Activated T-helper 17 cell treated with anti-CD3 and anti-CD28 coated beads, Interleukin-2, amount 50 U/mL, for 72 hours (primary cell): ENCODE measurements around the gene HSF2. TPM values are rescaled to one million over a fixed set of nuclear protein-coding genes. Genes with fewer than 3 reads are reported as not detected.
"Not testable (repeated sequence)": the region's sequence is repeated elsewhere in the genome, so short reads cannot be mapped to it uniquely, and the experiment has no call there.

Experiments
- ATAC-seq: fragments of 150-1000 bp; cut with Tn5 transposase; replicated peaks from 2 replicates; pipeline ENCODE4 v1.10.0; 2021; ENCODE audit warnings: mild to moderate bottlenecking, moderate library complexity
- H3K27ac Mint-ChIP-seq: one replicate; pipeline ENCODE4 v1.8.0; 2022; ENCODE audit warnings: mixed read lengths
- H3K27me3 Mint-ChIP-seq: one replicate; pipeline ENCODE4 v1.8.0; 2022; ENCODE audit warnings: mixed read lengths
- H3K36me3 Mint-ChIP-seq: one replicate; pipeline ENCODE4 v1.8.0; 2022; ENCODE audit warnings: low read depth, mild to moderate bottlenecking, mixed read lengths
- H3K4me1 Mint-ChIP-seq: one replicate; pipeline ENCODE4 v1.8.0; 2022; ENCODE audit warnings: mixed read lengths
- H3K4me3 Mint-ChIP-seq: one replicate; pipeline ENCODE4 v1.8.0; 2022; ENCODE audit warnings: mild to moderate bottlenecking, mixed read lengths
- H3K9me3 Mint-ChIP-seq: one replicate; pipeline ENCODE4 v1.8.0; 2022; ENCODE audit warnings: mixed read lengths
- total RNA-seq, 2 donors: library from RNA; stranded (reverse); gene quantifications; one replicate each; pipeline ENCODE4 v1.2.3, GENCODE V29; 2022

HSF2 gene
- total RNA-seq, 2 donors from 2014 or later, result 11.6 to 14.0 TPM

DNA sequence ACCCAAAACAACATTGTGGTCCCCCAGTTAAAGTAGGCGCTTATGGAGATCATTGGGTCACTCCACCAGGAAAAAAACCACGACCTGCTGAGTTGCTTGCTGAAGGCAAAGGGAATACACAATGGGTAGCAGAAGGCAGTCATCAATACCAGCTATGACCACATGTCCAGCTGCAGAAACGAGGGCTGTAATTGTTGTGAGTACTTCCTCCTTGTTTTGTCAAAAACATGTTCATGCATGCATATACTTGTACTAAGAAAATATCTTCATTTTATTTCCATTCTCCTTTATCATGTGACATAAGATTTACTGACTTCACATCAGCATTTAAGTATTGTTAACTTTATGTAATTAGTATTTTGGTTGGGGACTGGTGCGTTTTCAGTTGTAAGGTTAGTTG lies 55.2 kb downstream of the HSF2 start:
- no peak for ATAC-seq
- H3K36me3 Mint-ChIP-seq, result peaks cover 98% of the 10 kb centered on the region
- no peak overlapping the region for H3K4me3 Mint-ChIP-seq
- H3K27me3 Mint-ChIP-seq, result no peaks in the 10 kb centered on the region
- H3K9me3 Mint-ChIP-seq, result no peaks in the 10 kb centered on the region
- peak overlapping the region; percentile 54 for H3K27ac Mint-ChIP-seq
- H3K4me1 Mint-ChIP-seq, result peaks cover 30% of the 10 kb centered on the region

DNA sequence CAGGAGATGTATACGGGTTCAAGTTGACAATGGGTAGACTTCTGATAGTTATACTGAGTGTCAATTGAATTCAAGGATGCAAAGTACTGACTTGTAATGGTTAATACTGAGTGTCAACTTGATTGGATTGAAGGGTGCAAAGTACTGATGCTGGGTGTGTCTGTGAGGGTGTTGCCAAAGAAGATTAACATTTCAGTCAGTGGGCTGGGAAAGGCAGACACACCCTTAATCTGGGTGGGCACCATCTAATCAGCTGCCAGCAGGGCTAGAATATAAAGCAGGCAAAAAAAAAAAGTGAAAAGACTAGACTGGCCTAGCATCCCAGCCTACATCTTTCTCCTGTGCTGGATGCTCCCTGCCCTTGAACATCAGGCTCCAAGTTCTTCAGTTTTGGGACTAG lies 55.7 kb downstream of the HSF2 start:
- H3K9me3 Mint-ChIP-seq, ATAC-seq, H3K27me3 Mint-ChIP-seq, H3K4me3 Mint-ChIP-seq: not testable (repeated sequence)
- Mint-ChIP-seq H3K4me1 (peaks cover 29% of the 10 kb centered on the region), H3K36me3 (peaks cover 93% of the 10 kb centered on the region), H3K27ac (peak overlapping the region; percentile 54)

DNA sequence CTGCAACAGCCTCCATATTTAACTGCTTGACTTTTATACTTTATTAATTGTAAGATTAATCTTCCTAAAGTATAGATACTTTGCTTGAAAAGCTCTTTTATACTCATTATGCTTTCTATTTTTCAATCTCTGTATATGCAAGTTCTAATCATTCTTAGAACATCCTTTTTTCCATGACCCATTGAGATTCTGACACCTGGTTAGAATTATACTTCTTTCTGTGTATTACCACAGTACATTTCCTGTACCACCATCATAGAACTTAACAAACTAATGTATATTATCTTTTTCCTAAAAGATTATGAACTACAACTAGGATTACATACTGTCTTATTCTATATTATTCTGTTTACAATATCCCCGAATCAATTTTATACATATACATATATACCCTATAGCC lies 58.6 kb downstream of the HSF2 start:
- Mint-ChIP-seq H3K36me3 (peaks cover 80% of the 10 kb centered on the region), H3K27ac (peak overlapping the region; percentile 64), H3K9me3 (no peaks in the 10 kb centered on the region), H3K4me1 (peaks cover 43% of the 10 kb centered on the region), H3K4me3 (no peak overlapping the region), H3K27me3 (no peaks in the 10 kb centered on the region)
- no peak for ATAC-seq

DNA sequence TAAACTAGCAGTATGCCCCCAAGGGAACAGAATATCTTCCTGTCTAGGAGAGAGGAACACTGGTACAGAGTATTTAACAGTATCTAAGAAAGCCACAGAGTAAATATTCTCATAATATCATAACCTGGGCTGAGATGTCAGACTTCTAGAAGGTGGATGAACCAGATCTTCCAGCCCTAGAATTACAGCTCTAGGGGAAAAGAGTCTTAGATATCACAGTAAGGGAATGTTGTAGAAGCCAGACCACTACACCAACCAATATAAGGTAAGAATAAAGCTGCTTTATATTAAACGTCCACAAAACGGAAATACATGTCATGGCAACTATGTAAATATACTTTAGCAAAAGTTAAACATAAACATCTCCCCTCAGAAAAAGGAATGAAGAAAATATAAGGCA lies 59.8 kb downstream of the HSF2 start:
- peak overlapping the region; percentile 28 for H3K4me3 Mint-ChIP-seq
- H3K36me3 Mint-ChIP-seq, result peaks cover 80% of the 10 kb centered on the region
- H3K9me3 Mint-ChIP-seq, result no peaks in the 10 kb centered on the region
- peaks cover 50% of the 10 kb centered on the region for H3K4me1 Mint-ChIP-seq
- no peak for ATAC-seq
- no peaks in the 10 kb centered on the region for H3K27me3 Mint-ChIP-seq
- peak overlapping the region; percentile 64 for H3K27ac Mint-ChIP-seq

DNA sequence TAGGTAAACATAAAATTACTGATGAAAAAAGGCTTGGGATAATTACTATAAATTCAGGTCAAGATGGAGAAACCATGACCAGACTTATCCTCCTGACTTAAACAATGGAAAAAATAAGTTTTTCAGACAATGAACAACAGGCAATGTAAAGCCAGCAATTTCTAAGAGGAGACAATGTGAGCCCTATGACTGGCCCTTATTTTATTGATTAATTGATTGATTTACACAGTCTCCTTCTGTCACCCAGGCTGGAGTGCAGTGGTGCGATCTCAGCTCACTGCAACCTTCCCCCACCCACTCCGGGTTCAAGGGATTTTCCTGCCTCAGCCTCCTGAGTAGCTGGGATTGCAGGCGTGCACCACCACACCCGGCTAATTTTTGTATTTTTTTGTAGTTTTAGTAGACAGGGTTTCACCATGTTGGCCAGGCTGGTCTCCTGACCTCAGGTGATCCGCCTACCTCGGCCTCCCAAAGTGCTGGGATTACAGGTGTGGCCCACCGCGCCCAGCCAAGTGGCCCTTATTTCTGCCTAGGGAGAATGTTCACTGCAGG lies 60.5 kb downstream of the HSF2 start:
- not testable (repeated sequence) for H3K9me3 Mint-ChIP-seq, ATAC-seq, H3K27me3 Mint-ChIP-seq
- peak overlapping the region; percentile 64 for H3K27ac Mint-ChIP-seq
- peak overlapping the region; percentile 28 for H3K4me3 Mint-ChIP-seq
- H3K4me1 Mint-ChIP-seq, result peaks cover 49% of the 10 kb centered on the region
- H3K36me3 Mint-ChIP-seq, result peaks cover 79% of the 10 kb centered on the region

DNA sequence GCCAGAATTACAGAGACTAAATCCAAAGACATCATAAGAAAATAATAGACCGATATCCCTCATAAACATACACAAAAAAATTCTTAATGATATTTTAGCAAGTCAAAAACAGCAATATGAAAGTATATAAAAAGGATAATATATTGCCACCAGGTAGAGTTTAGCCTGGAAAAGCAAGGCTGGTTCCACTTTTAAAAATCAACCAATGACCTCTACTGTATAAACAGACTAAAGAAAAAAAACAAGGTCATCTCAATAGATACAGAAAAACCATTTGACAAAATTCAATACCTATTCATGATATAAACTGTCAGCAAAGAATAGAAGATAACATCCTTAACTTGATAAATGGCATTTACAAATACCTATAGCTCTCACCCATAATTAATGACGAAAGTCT lies 62.4 kb downstream of the HSF2 start:
- peaks cover 58% of the 10 kb centered on the region for H3K4me1 Mint-ChIP-seq
- no peaks in the 10 kb centered on the region for H3K27me3 Mint-ChIP-seq
- H3K27ac Mint-ChIP-seq, result no peak overlapping the region
- H3K9me3 Mint-ChIP-seq, result no peaks in the 10 kb centered on the region
- peak overlapping the region; percentile 8 for H3K4me3 Mint-ChIP-seq
- no peak for ATAC-seq
- peaks cover 79% of the 10 kb centered on the region for H3K36me3 Mint-ChIP-seq

DNA sequence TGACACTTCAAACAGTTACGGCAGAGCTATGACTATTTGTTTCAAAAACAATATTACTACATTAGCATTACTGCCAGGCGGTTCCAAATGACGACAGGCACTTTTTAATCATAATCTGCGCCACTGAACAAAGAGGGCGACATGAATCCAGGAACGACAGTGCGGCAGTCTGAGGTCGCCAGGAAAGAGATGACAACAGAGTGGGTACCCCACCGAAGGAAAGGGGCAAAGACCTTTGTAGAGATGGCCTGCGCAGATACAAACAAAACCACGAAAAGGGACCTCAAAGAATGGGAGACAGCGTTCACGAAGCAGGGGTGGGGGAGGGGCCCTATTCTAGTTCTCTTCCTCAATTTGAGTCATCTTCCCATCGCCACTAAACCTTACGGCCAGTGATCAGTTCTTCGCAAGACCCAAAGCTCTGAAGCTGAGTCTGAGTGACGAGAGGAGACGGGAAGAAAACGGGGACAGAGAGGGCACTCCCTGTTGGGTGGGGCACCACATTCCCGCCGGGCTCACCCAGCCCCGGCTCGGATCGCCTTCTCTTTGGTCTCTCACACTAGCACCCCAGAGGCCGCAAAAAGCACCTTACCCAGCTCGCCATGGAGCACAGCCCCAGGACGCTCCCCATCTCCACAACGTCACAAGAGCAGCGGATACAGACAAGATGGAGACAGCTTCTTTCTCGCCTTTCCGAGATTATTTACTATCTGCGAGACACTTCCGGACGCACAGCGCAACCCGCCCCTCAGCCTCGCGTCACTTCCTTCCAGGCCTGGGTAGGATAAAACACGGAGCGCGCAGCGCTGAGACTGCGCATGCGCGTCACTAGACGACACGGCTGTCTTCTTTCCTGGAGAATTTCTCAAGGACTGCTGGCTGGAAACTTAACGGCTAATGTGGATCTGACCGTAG lies 71.9 kb downstream of the HSF2 start, which contains the start of gene SERINC1:
Gene SERINC1 (minus strand): TSS at position 701 of the 915 bp plus-strand sequence. CDS start 70 bp downstream, at position 631.
- peak; percentile 98 for ATAC-seq
- peak within 1 kb of the TSS; percentile 93 for H3K4me3 Mint-ChIP-seq
- H3K36me3 Mint-ChIP-seq, result peaks cover 58% of the 10 kb centered on the region
- H3K9me3 Mint-ChIP-seq, result no peaks in the 10 kb centered on the region
- peaks cover 25% of the 10 kb centered on the region for H3K4me1 Mint-ChIP-seq
- no peaks in the 10 kb centered on the region for H3K27me3 Mint-ChIP-seq
- peak within 1 kb of the TSS; percentile 97 for H3K27ac Mint-ChIP-seq

DNA sequence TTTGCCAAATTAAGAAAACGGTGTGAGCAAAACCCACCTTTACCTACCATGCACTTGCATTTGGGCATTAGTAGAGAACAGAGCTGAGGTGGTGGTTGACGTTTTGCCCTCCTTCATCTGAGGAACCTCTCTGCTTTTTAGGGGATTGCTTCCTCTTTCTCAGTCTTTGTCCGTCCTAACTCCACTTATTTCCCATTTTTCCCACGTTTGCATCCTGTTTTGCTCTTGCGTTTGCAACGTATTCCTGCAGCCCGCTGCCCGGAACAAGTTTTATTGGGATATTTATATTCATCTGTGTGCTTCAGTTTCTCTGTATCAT lies 72.5 kb downstream of the HSF2 start:
- ATAC-seq, result peak; percentile 53
- Mint-ChIP-seq H3K9me3 (no peaks in the 10 kb centered on the region), H3K36me3 (peaks cover 52% of the 10 kb centered on the region), H3K4me1 (peaks cover 19% of the 10 kb centered on the region), H3K27ac (peak overlapping the region; percentile 97), H3K4me3 (peak overlapping the region; percentile 93), H3K27me3 (no peaks in the 10 kb centered on the region)

DNA sequence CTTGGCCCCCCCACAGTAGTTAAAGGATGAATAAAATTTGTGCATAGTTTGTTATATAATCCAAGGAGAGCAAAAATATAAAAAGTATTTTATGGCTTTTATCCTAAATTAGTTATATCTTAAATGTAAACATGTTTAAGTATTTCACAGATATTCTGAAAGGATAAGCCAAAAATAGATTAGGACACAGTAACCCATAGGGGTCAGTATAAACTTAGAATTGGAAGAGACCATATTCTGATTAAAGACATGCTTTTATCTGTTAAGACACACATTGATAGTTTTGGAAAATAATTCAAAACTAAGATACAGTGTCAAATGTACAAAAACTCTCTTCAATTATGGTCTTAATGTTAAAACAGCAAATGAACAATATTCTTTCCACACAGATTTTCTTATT lies 76.7 kb downstream of the HSF2 start:
- no peak overlapping the region for H3K27ac Mint-ChIP-seq
- H3K4me3 Mint-ChIP-seq, result no peak overlapping the region
- peaks cover 10% of the 10 kb centered on the region for H3K36me3 Mint-ChIP-seq
- no peaks in the 10 kb centered on the region for H3K4me1 Mint-ChIP-seq
- no peak for ATAC-seq
- H3K27me3 Mint-ChIP-seq, result no peaks in the 10 kb centered on the region
- H3K9me3 Mint-ChIP-seq, result no peaks in the 10 kb centered on the region

DNA sequence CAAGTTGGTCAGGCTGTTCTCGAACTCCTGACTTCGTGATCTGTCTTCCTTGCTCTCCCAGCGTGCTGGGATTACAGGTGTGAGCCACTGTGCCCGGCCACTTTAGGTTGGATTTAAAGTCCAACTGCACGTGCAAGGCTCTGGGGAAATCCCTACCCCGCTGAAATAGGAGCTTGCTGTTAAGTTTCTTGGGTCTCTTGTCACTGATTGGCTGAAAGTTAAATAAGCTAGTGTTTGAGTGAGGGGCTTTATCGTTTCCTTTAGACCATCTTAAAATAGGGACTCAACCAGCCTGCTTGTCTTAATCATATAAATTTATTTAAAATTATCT lies 83.3 kb downstream of the HSF2 start:
- H3K9me3 Mint-ChIP-seq, result no peaks in the 10 kb centered on the region
- H3K4me3 Mint-ChIP-seq, result no peak overlapping the region
- H3K4me1 Mint-ChIP-seq, result no peaks in the 10 kb centered on the region
- H3K27me3 Mint-ChIP-seq, result no peaks in the 10 kb centered on the region
- H3K27ac Mint-ChIP-seq, result no peak overlapping the region
- H3K36me3 Mint-ChIP-seq, result no peaks in the 10 kb centered on the region
- no peak for ATAC-seq

Other genes with a start within 250 kb of the HSF2 start
- gene SERINC1, start 72.2 kb downstream of the HSF2 start, total RNA-seq, result 10 to 100 TPM; 47.7 to 72.1 TPM
- gene PKIB, start 210.8 kb downstream of the HSF2 start, total RNA-seq, result 1 to 10 TPM in 1 of 2 donors, not detected in 1; 1.1 TPM